Sciatic nerve (tissue), 2 donors: Measurements from ENCODE around the gene ITGB3. TPM values are rescaled to one million over a fixed set of nuclear protein-coding genes. Genes with fewer than 3 reads are reported as not detected.
"Not testable (repeated sequence)": the region's sequence is repeated elsewhere in the genome, so short reads cannot be mapped to it uniquely, and the experiment has no call there.

Experiments
- ATAC-seq: fragments of 200-7000 bp; cut with Tn5 transposase; one replicate; pipeline ENCODE4 v1.9.1; 2020; ENCODE audit warnings: mild to moderate bottlenecking, moderate library complexity
- DNase-seq: peaks from one replicate; pipeline ENCODE4 v3.0.0-alpha.2; 2020; ENCODE audit warnings: low spot score
- intact Hi-C: fragments of 100-400 bp; cut with DNase I; formaldehyde crosslinking; loops from one replicate; pipeline ENCODE4 v1.14.2; 2022
- total RNA-seq: library from RNA; stranded (reverse); fragmentation: NEBNext Ultra II Directional; extraction: Animal tissue kit (Norgen Biotek cat#: 25700); gene quantifications from one replicate; pipeline ENCODE4 v1.2.1, GENCODE V29; 2021
- donor health status: DM: no; HTN: no; CAD: no.
- donor health status: DM: no; HTN: no; CAD: no.

Gene ITGB3
- total RNA-seq, 1 donor from 2014 or later, result 30.2 TPM

- DNase-seq, intact Hi-C loops, ATAC-seq: not testable (repeated sequence)
Measured at GRCh38 chr17:47268964-47269363, 15.3 kb downstream of the ITGB3 start.

GRCh38 chr17:47269561-47270280 lies 16.1 kb downstream of the ITGB3 start:
- intact Hi-C loops, DNase-seq, ATAC-seq: not testable (repeated sequence)

DNA sequence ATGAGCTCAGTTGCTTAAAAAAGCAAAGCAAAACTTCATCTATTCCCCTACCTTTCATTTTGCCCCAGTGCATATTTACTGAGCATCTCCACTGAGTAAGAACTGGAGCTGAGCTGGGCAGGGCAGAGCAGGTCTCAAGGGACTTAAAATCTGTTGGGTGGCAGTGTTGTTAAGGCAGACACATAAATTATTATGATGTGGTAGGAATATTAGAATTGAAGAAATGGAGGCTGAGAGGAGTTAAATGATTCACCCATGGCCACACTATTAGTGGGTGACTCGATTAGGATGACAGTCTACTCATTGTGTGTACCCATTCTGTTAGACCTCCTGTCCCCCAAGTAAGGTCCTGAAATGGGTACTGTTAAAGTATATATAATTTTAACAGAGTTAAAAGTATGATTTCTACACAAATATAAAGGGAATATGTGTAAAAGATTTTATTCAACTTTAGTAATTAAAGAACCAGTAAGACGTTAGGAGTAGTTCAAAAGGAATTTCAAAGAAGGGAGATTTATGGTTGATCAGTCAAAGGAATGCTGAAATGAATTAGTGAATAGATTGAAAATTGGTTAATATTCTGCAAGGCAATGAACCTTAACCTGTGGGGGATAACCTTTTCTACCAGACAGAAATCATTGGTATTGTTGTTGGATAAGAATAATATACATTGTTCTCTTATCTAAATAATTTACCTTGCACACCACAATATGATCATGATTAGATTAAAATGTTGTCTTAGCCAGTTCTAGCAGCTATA lies 17.5 kb downstream of the ITGB3 start:
- no peak for ATAC-seq
- intact Hi-C loops, result no loop called here

DNA sequence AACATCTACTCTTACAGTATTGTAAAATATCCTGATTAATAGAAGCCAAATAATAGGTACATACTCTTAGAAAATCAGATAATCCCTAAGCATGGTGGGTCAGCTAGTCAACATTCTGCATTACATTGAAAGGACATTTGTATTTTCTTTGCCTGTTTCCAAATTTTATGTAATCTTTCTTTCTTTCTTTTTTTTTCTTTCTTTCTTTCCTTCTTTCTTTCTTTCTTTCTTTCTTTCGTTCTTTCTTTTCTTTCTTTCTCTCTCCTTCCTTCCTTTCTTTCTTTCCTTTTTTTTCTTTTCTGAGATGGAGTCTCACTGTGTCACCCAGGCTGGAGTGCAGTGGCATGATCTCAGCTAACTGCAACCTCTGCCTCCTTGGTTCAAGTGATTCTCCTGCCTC lies 18.9 kb downstream of the ITGB3 start:
- ATAC-seq (no peak), DNase-seq (no peak)
- intact Hi-C loops, result no loop called here

More for the DNA sequence above, 17.5 kb downstream of the ITGB3 start:
- no peak for DNase-seq

GRCh38 chr17:47273245-47273644 lies 19.6 kb downstream of the ITGB3 start:
- ATAC-seq, result no peak
- no peak for DNase-seq
- intact Hi-C loops, result no loop called here

- ATAC-seq, result no peak
- DNase-seq, result no peak
- intact Hi-C loops, result no loop called here
Measured at GRCh38 chr17:47274319-47275069, 20.9 kb downstream of the ITGB3 start.

GRCh38 chr17:47275245-47275984 lies 21.8 kb downstream of the ITGB3 start:
- DNase-seq (peak; percentile 94), ATAC-seq (peak; percentile 88)
- intact Hi-C loops, result no loop called here

DNA sequence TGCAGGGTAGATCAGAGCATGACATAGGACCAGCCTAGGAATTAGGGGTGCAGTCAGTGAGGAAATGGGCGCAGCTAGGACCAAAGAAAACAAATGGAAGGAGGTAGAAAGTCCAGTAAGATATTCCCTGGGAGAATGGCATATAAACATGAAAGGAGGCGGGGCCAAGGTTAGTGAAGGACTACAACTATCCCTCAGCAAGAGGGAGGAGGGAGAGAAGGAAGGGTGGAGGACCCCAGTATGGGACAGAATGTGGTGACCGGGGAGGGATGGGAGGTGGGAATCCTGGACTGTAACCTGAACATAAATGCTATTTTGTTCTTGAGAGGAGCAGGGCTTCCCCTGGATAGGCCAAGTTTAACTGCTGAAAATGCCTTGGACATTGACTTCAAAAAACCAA lies 22.8 kb downstream of the ITGB3 start:
- intact Hi-C loops, result no loop called here
- ATAC-seq (no peak), DNase-seq (no peak)

GRCh38 chr17:47276868-47277267 lies 23.2 kb downstream of the ITGB3 start:
- DNase-seq (peak; percentile 81), ATAC-seq (peak; percentile 58)
- intact Hi-C loops, result no loop called here

DNA sequence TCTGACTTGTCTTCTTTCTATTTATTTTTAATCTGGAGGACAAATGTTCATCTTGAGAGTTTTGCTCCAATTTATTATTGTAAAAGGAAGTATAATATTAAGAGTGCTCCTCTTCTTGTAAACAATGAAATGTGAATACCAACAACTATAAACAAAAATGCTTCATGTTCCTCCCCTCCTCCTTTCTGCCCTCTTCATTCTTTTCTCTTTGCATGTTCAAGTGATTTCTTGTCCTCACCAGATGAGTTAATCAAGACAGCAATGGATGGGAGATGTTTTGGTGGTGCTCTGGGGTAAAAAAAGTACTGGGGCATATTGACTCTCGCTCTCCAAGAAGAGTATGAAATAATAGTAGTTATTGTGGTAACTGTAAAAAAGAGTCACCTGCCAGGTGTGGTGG lies 24.3 kb downstream of the ITGB3 start:
- no peak for DNase-seq
- no peak for ATAC-seq
- intact Hi-C loops, result no loop called here

DNA sequence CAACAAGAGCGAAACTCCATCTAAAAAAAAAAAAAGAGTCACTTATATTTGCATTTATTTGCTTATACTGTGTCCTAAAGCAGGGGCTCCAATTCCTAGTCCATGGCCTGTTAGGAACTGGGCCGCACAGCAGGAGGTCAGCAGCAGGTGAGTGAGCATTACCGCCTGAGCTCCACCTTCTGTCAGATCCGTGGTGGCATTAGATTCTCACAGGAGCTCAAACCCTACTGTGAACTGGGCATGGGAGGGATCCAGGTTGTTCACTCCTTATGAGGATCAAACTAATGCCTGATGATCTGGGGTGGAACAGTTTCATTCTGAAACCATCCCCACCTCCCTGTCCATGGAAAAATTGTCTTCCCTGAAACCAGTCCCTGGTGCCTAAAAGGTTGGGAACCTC lies 24.9 kb downstream of the ITGB3 start:
- ATAC-seq (no peak), DNase-seq (no peak)
- intact Hi-C loops, result no loop called here

- ATAC-seq (peak; percentile 78), DNase-seq (no peak)
- intact Hi-C loops, result no loop called here
Measured at GRCh38 chr17:47279062-47279801, 25.6 kb downstream of the ITGB3 start.

DNA sequence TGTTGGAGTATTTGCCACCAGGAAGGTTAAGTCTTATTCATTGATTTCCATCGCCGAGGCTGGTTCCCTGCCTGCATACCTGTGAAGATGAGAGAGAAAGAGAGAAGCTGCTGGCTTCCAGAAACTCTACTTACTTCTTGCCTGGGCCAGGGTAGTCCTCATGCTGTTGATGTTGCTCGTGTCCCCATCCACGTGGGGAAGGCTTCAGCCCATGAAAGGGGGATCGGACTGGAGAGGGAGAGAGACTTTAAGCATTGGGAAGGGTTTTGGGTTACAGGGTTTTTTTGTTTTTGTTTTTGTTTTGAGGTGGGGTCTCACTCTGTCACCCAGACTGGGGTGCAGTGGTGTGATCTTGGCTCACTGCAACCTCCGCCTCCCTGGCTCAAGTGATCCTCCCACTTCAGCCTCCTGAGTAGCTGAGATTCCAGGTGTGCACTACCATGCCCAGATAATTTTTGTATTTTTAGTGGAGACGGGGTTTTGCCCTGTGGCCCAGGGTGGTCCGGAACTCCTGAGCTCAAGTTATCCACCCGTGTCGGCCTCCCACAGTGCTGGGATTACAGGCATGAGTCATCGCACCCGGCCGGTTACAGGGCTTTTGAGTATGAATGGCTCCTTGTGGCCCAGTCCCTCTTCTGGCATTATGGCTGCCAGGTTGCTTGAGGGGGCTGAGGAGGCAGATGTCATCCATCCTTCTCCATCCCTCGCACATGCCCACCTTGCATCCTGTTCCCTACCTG lies 26.6 kb downstream of the ITGB3 start:
- intact Hi-C loops, result no loop called here
- DNase-seq (peak; percentile 69), ATAC-seq (no peak)

- intact Hi-C loops, result no loop called here
- DNase-seq, result peak; percentile 45
- ATAC-seq, result no peak
Measured at GRCh38 chr17:47281216-47281615, 27.6 kb downstream of the ITGB3 start.

GRCh38 chr17:47285003-47285402 lies 31.4 kb downstream of the ITGB3 start:
- intact Hi-C loops, result no loop called here
- ATAC-seq (no peak), DNase-seq (no peak)

- DNase-seq, result no peak
Measured at GRCh38 chr17:47286198-47286914, 32.7 kb downstream of the ITGB3 start.

DNA sequence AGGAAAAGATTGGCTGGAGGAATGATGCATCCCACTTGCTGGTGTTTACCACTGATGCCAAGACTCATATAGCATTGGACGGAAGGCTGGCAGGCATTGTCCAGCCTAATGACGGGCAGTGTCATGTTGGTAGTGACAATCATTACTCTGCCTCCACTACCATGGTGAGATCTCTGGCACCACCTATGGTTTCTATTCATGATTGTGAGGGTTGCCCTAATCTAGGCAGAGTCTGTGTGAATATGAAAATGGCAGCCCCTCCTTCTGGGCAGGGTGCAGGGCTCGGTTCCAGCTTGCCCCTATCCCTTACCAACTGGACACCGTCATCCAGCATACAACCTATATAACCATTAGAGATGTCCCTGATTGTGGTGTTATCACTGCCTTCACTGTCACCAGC lies 33.4 kb downstream of the ITGB3 start:
- intact Hi-C loops, result no loop called here
- ATAC-seq (no peak), DNase-seq (no peak)

More at GRCh38 chr17:47286198-47286914, 32.7 kb downstream of the ITGB3 start:
- no peak for ATAC-seq
- intact Hi-C loops, result no loop called here
